Vein endothelial cell (primary cell): ENCODE results near the gene PCARE. TPM values are rescaled to one million over a fixed set of nuclear protein-coding genes. Genes with fewer than 3 reads are reported as not detected.

Experiments used
- total RNA-seq: library from RNA; depleted of rRNA; stranded (reverse); fragments of >200 nt; gene quantifications from 2 replicates; pipeline ENCODE4 v1.2.3, GENCODE V29; 2012

Gene PCARE
- total RNA-seq, result not detected in 2 replicates

DNA sequence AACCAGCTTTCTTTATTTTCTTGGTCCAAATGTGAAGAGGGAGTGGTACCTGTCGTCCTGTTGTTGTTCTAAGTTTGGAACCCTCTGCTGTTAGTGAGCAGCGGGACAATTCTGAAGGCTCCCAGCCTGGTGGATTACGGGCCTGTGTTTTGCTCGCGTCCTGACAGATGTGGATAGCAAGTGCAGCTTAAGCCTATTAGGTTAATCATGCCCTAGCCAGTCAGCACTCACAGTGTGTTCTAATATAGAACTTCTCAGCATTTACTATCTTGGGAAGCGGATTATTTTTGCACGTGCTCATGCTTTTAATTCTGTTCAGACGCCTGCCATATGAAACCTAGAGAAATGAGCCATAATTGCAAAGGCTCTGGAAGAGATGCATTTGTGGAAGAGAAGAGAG is at the start of gene PCARE:
TSS of gene PCARE (minus strand) at position 113 of the 400 bp plus-strand sequence. CDS start 262 bp downstream, outside the sequence.

GRCh38 chr2:29114946-29115609 is 40.8 kb upstream of the PCARE start, which contains the start of gene CLIP4:
CLIP4 (plus strand) TSS chr2:29115415; CDS start chr2:29121389, 5,974 bp downstream.

Other genes with a start within 250 kb of the PCARE start
- gene TRMT61B, start 204.2 kb downstream of the PCARE start, total RNA-seq, result 8.1 and 9.8 TPM in 2 replicates
- 108 and 123 TPM in 2 replicates for gene WDR43, start 179.9 kb downstream of the PCARE start, total RNA-seq
- gene TOGARAM2, start 93.2 kb downstream of the PCARE start, total RNA-seq, result 0.10 TPM in 1 of 2 replicates, not detected in the other
- gene CLIP4, start 40.9 kb upstream of the PCARE start, total RNA-seq, result 20.9 and 24.6 TPM in 2 replicates